Activated naive CD8-positive, alpha-beta T cell treated with anti-CD3 and anti-CD28 coated beads, Interleukin-2, amount 10 ng/mL, durations not matched to agents 7 days and 5 days (primary cell): Measurements from ENCODE around the gene BLNK. TPM values are rescaled to one million over a fixed set of nuclear protein-coding genes. Genes with fewer than 3 reads are reported as not detected.

ENCODE experiments used
- ATAC-seq: fragments of 150-1000 bp; cut with Tn5 transposase; one replicate; pipeline ENCODE4 v1.10.0; 2021; ENCODE audit warnings: low read depth, moderate library complexity
- POLR2A ChIA-PET: fragments of 350-600 bp; sonication (Branson Sonifier 250); formaldehyde crosslinking; loops from one replicate; lab custom pipeline; 2021; ENCODE audit warnings: antibody characterized with exemption; lab: Charles Lee
- DNase-seq: peaks from one replicate; pipeline ENCODE4 v3.0.0; 2021
- H3K27ac Mint-ChIP-seq: one replicate; pipeline ENCODE4 v1.8.0; 2022; ENCODE audit warnings: mild to moderate bottlenecking, mixed read lengths
- H3K27me3 Mint-ChIP-seq: one replicate; pipeline ENCODE4 v1.8.0; 2022; ENCODE audit warnings: mild to moderate bottlenecking, moderate library complexity, mixed read lengths
- H3K36me3 Mint-ChIP-seq: one replicate; pipeline ENCODE4 v1.8.0; 2021; ENCODE audit warnings: mild to moderate bottlenecking, mixed read lengths
- H3K4me1 Mint-ChIP-seq: one replicate; pipeline ENCODE4 v1.8.0; 2021; ENCODE audit warnings: mixed read lengths
- H3K4me3 Mint-ChIP-seq: one replicate; pipeline ENCODE4 v1.8.0; 2022; ENCODE audit warnings: mild to moderate bottlenecking, moderate library complexity, mixed read lengths
- H3K9me3 Mint-ChIP-seq: one replicate; pipeline ENCODE4 v1.8.0; 2021; ENCODE audit warnings: mixed read lengths
- total RNA-seq, 2 experiments: library from RNA; stranded (reverse); gene quantifications; one replicate each; pipeline ENCODE4 v1.2.3, GENCODE V29; 2021

The BLNK gene
- total RNA-seq, 2 experiments from 2014 or later = 0.43 to 0.44 TPM

DNA sequence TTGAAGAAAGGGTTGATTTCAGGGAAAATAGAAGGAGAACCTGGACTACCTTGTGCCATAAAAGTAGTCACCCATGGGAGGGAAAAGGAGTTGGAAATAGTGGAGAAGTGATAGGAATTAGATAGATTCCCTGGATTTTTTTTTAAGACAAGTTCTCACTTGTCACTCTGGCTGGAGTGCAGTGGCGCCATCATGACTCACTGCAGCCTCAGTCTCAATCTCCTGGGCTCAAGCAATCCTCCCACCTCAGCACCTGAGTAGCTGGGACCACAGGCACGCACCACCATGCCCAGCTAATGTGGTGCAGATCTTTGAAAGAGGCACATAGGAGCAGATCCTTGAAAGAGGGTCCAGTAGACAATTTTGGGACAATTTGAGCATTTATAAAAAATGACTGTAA, 9.5 kb upstream of the BLNK start:
- H3K27ac Mint-ChIP-seq = no peak overlapping the region
- DNase-seq = no peak
- H3K36me3 Mint-ChIP-seq = no peaks in the 10 kb centered on the region
- peaks cover 4% of the 10 kb centered on the region for H3K27me3 Mint-ChIP-seq
- no peak overlapping the region for H3K4me3 Mint-ChIP-seq
- no peak for ATAC-seq
- H3K4me1 Mint-ChIP-seq = no peaks in the 10 kb centered on the region
- no peaks in the 10 kb centered on the region for H3K9me3 Mint-ChIP-seq
- POLR2A ChIA-PET = no interaction called here

- H3K9me3 Mint-ChIP-seq = no peaks in the 10 kb centered on the region
- DNase-seq (no peak), ATAC-seq (no peak)
- no peak overlapping the region for H3K27ac Mint-ChIP-seq
- H3K36me3 Mint-ChIP-seq = no peaks in the 10 kb centered on the region
- no peaks in the 10 kb centered on the region for H3K4me1 Mint-ChIP-seq
- H3K4me3 Mint-ChIP-seq = no peak overlapping the region
- POLR2A ChIA-PET = no interaction called here
- peaks cover 4% of the 10 kb centered on the region for H3K27me3 Mint-ChIP-seq
These were observed 7.8 kb upstream of the BLNK start for GRCh38 chr10:96279191-96279641.

GRCh38 chr10:96276831-96277230, 5.5 kb upstream of the BLNK start:
- Mint-ChIP-seq H3K27me3 (peaks cover 2% of the 10 kb centered on the region), H3K9me3 (no peaks in the 10 kb centered on the region), H3K4me3 (no peak overlapping the region), H3K4me1 (no peaks in the 10 kb centered on the region), H3K27ac (no peak overlapping the region), H3K36me3 (no peaks in the 10 kb centered on the region)
- POLR2A ChIA-PET = no interaction called here
- no peak for ATAC-seq
- DNase-seq = no peak

GRCh38 chr10:96276426-96276825, 5.1 kb upstream of the BLNK start:
- Mint-ChIP-seq H3K4me3 (no peak overlapping the region), H3K36me3 (no peaks in the 10 kb centered on the region), H3K4me1 (no peaks in the 10 kb centered on the region), H3K9me3 (no peaks in the 10 kb centered on the region), H3K27ac (no peak overlapping the region), H3K27me3 (peaks cover 2% of the 10 kb centered on the region)
- POLR2A ChIA-PET = no interaction called here
- DNase-seq (no peak), ATAC-seq (no peak)

- Mint-ChIP-seq H3K4me3 (no peak overlapping the region), H3K27ac (no peak overlapping the region), H3K36me3 (no peaks in the 10 kb centered on the region), H3K4me1 (no peaks in the 10 kb centered on the region), H3K27me3 (peaks cover 2% of the 10 kb centered on the region), H3K9me3 (no peaks in the 10 kb centered on the region)
- POLR2A ChIA-PET = no interaction called here
- ATAC-seq (no peak), DNase-seq (no peak)
These were observed 4.5 kb upstream of the BLNK start for GRCh38 chr10:96275685-96276418.

GRCh38 chr10:96272316-96273280, 1.2 kb upstream of the BLNK start:
- no peaks in the 10 kb centered on the region for H3K36me3 Mint-ChIP-seq
- no peak overlapping the region for H3K27ac Mint-ChIP-seq
- POLR2A ChIA-PET = no interaction called here
- H3K9me3 Mint-ChIP-seq = no peaks in the 10 kb centered on the region
- ATAC-seq (no peak), DNase-seq (no peak)
- no peak overlapping the region for H3K4me3 Mint-ChIP-seq
- H3K4me1 Mint-ChIP-seq = no peaks in the 10 kb centered on the region
- peaks cover 7% of the 10 kb centered on the region for H3K27me3 Mint-ChIP-seq

DNA sequence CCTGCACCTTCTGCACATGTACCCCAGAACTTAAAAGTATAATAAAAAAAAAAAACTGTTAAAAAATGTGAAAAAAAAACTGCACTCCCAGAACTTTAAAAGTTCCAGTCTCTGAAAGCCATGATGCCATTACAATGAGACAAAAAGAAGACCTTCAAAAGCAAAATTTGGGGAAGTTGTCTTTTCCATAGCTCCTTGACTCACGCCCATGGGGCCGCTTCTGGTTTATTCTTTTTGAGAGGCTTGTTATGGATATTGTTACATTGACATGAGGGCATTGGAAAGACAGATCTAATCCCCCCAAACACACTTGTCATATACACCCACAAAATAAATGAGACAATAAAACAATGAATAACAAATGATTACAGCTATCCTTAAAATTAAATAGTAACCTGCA, 798 bp downstream of the BLNK start:
- POLR2A ChIA-PET = no interaction called here
- H3K4me3 Mint-ChIP-seq = no peak overlapping the region

DNA sequence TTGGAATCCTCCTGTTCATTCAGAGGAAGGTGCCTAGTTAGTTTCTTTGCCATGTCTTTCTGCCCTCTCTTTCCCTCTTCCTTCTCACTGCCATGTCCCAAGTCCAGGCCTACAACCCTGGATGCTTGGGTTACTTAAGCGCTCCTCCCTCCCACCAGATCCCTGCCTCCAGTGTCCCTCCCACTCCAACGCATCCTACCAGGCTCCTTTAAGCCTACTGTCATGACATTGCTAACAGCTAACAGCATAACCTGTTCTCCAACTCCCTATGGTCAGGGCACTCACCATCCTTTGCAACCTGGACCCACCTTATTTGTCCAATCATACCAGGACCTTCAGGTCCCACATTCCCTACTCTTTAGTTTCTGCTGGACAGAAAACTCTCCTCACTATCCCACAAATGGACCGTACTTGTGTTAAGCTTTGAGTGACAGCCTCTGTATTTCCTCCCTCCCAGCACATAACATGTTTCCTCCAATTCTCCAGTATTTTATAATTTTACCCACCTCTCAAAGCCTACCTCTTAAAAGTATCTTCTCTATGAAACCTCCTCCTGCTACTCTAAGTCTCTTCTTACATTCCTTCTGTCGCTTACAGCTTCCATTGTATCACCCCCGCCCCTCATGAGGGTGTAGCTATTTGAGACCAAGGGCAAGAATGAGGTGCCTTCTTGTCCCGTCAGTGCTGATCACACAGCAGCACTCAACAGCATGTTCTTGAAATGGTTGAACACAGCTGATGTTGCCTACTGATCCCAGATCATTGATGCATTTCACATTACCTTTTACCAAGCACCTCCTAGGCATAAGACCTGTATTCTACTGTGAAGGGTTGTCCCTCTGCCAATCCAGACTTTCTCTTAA, 1.7 kb downstream of the BLNK start:
- Mint-ChIP-seq H3K4me3 (no peak overlapping the region), H3K4me1 (no peaks in the 10 kb centered on the region), H3K27ac (no peak overlapping the region), H3K36me3 (no peaks in the 10 kb centered on the region), H3K9me3 (no peaks in the 10 kb centered on the region), H3K27me3 (peaks cover 7% of the 10 kb centered on the region)
- DNase-seq (no peak), ATAC-seq (no peak)
- POLR2A ChIA-PET = no interaction called here

More for the DNA sequence above, 798 bp downstream of the BLNK start:
- Mint-ChIP-seq H3K36me3 (no peaks in the 10 kb centered on the region), H3K27me3 (peaks cover 7% of the 10 kb centered on the region), H3K9me3 (no peaks in the 10 kb centered on the region), H3K27ac (no peak overlapping the region), H3K4me1 (no peaks in the 10 kb centered on the region)
- DNase-seq (no peak), ATAC-seq (no peak)

DNA sequence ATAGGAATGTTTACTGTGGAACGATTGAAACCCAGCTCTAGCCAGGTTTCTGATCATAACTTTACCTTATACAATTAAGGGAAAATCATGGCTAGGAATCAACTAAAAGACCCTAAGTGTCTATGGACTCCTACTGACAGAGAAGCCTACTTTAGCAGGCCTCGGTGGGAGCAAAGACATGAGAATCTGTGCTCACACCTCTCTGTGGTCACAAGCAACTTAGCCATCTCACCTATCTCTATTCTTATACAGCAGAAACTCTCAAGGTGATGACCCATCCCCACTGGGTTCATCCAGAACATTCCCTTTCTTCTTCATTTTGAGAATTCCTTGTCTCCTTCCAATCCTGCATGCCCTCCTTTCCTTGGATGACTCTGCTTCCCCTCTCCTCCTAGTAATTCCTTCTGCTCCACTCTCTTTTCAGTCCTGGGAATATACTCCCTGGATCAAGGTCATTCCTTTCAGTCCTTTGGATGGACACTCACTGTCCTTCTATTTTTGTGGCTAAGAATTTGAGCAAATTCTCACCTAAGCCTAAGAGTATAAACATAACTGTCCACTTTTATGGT, 2.9 kb downstream of the BLNK start:
- Mint-ChIP-seq H3K4me3 (no peak overlapping the region), H3K4me1 (no peaks in the 10 kb centered on the region), H3K27me3 (peaks cover 7% of the 10 kb centered on the region), H3K9me3 (no peaks in the 10 kb centered on the region), H3K27ac (no peak overlapping the region), H3K36me3 (no peaks in the 10 kb centered on the region)
- DNase-seq (no peak), ATAC-seq (no peak)
- POLR2A ChIA-PET = no interaction called here

DNA sequence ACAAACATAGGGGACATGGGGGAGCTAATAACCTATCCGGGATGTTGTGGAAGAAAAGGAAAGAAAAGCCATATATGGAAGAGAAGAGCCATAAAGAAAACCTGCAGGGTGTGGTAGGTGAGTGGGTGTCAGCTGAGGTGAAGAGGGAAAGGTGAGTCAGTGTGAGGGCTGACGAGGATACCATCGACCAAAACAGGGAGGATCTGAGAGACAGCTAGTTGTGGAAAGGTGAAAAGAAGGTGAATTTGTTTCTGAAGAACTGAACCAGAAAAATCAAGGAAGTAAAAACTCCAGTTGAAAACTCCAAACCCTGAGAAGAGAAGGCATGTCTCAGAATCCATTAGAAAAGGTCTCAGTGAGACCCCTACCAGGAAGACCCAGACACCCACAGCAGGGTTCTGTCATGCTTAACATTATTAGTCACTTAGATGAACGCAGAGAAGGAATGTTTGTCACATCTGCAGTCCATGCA, 4.1 kb downstream of the BLNK start:
- POLR2A ChIA-PET = no interaction called here
- DNase-seq (no peak), ATAC-seq (no peak)
- Mint-ChIP-seq H3K4me1 (no peaks in the 10 kb centered on the region), H3K4me3 (no peak overlapping the region), H3K27ac (no peak overlapping the region), H3K9me3 (no peaks in the 10 kb centered on the region), H3K36me3 (no peaks in the 10 kb centered on the region), H3K27me3 (peaks cover 7% of the 10 kb centered on the region)

- H3K27me3 Mint-ChIP-seq = peaks cover 7% of the 10 kb centered on the region
- H3K36me3 Mint-ChIP-seq = no peaks in the 10 kb centered on the region
- H3K4me3 Mint-ChIP-seq = no peak overlapping the region
- H3K9me3 Mint-ChIP-seq = no peaks in the 10 kb centered on the region
- H3K27ac Mint-ChIP-seq = no peak overlapping the region
- ATAC-seq = no peak
- POLR2A ChIA-PET = no interaction called here
- DNase-seq = no peak
- no peaks in the 10 kb centered on the region for H3K4me1 Mint-ChIP-seq
These were observed 5.1 kb downstream of the BLNK start for GRCh38 chr10:96266118-96266770.

GRCh38 chr10:96264938-96265337, 6.4 kb downstream of the BLNK start:
- H3K4me3 Mint-ChIP-seq = no peak overlapping the region
- H3K27ac Mint-ChIP-seq = no peak overlapping the region
- H3K4me1 Mint-ChIP-seq = no peaks in the 10 kb centered on the region
- DNase-seq (no peak), ATAC-seq (no peak)
- H3K36me3 Mint-ChIP-seq = no peaks in the 10 kb centered on the region
- H3K9me3 Mint-ChIP-seq = no peaks in the 10 kb centered on the region
- POLR2A ChIA-PET = no interaction called here
- H3K27me3 Mint-ChIP-seq = peaks cover 7% of the 10 kb centered on the region
